Measurements from ENCODE around the gene IL3.
A peak's percentile ranks its signal among the peaks of the same experiment; 100 is the strongest.

Gene IL3

GRCh38 chr5:132085686-132086085, 25.2 kb downstream of the IL3 start:
- H3K27ac Mint-ChIP-seq: peak overlapping the region in 1 of 2 donors; percentile 72
- H3K9me3 Mint-ChIP-seq: peaks cover 0 to 5% of the 10 kb centered on the region in 2 donors
- no peaks in the 10 kb centered on the region for H3K27me3 Mint-ChIP-seq
- DNase-seq: no peak
- no peak overlapping the region for H3K4me3 Mint-ChIP-seq
- ATAC-seq: no peak
- peaks cover 82% of the 10 kb centered on the region for H3K4me1 Mint-ChIP-seq

DNA sequence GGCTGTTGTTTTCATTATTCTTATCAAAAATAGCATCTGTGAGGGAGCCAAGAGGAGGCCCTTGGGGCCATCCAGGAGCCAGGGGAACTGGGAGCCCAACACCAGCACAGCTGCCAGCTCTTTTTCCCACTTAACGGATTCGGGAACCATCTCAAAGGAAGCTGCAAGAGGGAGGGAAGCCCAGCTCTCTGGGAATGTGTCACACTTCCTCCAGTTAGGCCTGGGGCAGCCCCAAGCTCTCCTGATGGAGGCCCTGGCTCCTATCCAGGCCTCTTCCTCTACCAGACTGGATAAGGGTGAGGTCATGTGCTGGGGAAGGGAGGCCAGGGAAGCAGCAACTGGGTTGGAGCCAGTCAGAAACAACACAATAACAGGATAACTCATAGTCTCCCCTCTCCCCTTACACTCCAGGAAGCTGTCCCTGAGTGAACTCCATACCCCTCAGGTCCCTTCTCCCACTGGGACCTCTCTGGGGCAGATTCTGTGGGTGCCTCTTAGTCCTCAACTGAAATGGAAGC, 25.9 kb downstream of the IL3 start:
- peaks cover 80% of the 10 kb centered on the region for H3K4me1 Mint-ChIP-seq
- no peak overlapping the region for H3K4me3 Mint-ChIP-seq
- no peak overlapping the region for H3K27ac Mint-ChIP-seq
- DNase-seq (no peak), ATAC-seq (no peak)
- no peaks in the 10 kb centered on the region for H3K27me3 Mint-ChIP-seq
- H3K9me3 Mint-ChIP-seq: peaks cover 0 to 5% of the 10 kb centered on the region in 2 donors

DNA sequence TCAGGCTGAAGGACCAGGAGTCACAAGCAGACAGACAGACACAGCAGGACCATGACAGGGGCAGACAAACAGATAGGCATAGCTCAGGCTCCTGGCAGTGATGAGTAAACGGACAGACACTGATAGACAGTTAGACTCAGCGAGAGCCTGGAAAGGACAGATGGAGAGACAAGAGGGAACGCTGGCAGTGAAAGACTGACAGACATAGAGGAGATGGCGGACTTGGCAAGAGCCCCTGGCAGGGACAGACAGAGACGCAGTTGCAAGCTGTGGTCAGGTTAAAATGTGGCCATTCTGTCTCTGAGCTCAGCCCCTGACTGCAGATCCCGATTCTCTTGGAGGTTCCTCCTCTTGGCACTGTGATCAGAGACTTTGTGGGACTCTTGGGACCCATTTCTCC, 26.7 kb downstream of the IL3 start:
- H3K9me3 Mint-ChIP-seq: peaks cover 0 to 9% of the 10 kb centered on the region in 2 donors
- H3K27me3 Mint-ChIP-seq: no peaks in the 10 kb centered on the region
- H3K4me1 Mint-ChIP-seq: peaks cover 72% of the 10 kb centered on the region
- DNase-seq (no peak), ATAC-seq (no peak)
- H3K4me3 Mint-ChIP-seq: no peak overlapping the region
- no peak overlapping the region for H3K27ac Mint-ChIP-seq

GRCh38 chr5:132087661-132088060, 27.2 kb downstream of the IL3 start:
- Mint-ChIP-seq H3K4me3 (no peak overlapping the region), H3K27ac (peak overlapping the region in 1 of 2 donors; percentile 21), H3K27me3 (no peaks in the 10 kb centered on the region), H3K4me1 (peaks cover 67% of the 10 kb centered on the region), H3K9me3 (peaks cover 0 to 9% of the 10 kb centered on the region in 2 donors)
- ATAC-seq: no peak
- DNase-seq: no peak

DNA sequence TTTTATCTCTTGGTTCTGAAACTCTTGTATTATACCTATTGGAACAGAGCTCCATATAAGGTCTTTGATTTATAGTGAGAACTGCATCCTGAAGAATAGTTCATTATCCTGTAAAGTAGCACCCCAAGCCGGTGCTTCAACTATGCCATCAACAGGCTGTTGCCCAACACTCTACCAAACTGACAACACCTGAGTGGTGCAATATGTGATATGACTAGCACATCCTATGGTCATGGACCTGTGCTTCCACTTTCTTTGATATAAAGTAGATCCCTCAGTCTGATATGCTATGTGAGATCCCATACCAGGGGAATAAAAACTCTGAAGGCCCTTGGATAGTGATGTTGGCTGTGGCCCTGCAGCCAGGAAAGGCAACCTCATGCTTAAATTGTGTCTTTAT, 28.9 kb downstream of the IL3 start:
- no peak for DNase-seq
- peaks cover 0 to 9% of the 10 kb centered on the region in 2 donors for H3K9me3 Mint-ChIP-seq
- H3K4me3 Mint-ChIP-seq: no peak overlapping the region
- H3K27ac Mint-ChIP-seq: no peak overlapping the region
- H3K4me1 Mint-ChIP-seq: peaks cover 64% of the 10 kb centered on the region
- no peaks in the 10 kb centered on the region for H3K27me3 Mint-ChIP-seq
- ATAC-seq: peak; percentile 67

DNA sequence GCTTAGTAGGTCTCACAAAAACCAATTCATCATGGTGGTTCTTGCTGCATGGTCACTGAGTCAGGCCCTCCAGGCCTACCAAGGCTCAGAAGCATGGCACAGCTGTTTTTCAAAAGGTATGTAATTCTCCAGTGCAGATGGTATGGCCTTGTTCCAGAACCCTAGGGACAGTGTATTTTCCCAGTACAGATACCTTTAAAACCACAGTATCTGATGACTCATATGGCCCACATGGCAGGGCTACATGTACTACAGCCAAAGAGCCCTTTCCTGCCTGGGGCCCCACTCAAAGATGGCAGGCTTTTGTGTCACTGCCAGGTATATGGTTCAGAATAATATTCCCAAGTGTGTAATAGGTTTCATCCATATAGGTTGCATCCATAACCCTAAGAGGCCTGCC, 29.7 kb downstream of the IL3 start:
- Mint-ChIP-seq H3K4me1 (peaks cover 67% of the 10 kb centered on the region), H3K27ac (no peak overlapping the region), H3K4me3 (no peak overlapping the region), H3K9me3 (peaks cover 0 to 9% of the 10 kb centered on the region in 2 donors), H3K27me3 (no peaks in the 10 kb centered on the region)
- no peak for DNase-seq
- peak; percentile 75 for ATAC-seq

DNA sequence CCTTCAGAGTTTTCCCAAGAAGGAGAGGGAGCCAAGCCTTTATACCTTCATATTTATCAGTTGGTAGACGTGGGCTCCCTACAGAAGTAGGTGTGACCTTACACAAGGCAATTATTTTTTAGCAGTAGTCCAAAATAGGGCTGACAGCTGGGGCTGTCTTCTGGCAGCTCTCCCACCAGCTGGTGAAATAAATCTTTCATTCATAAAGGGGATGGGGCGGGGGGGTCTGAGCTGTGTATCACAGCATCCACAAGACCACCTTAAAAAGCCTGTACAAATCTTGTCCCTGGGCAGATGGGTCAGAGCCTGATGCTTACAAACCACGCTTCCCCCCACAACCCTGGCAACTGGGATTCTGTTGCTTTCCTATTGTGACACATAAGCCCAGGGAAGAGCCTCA, 32.8 kb downstream of the IL3 start:
- DNase-seq: no peak
- Mint-ChIP-seq H3K4me3 (no peak overlapping the region), H3K27ac (no peak overlapping the region), H3K9me3 (peaks cover 0 to 9% of the 10 kb centered on the region in 2 donors), H3K4me1 (peaks cover 63% of the 10 kb centered on the region), H3K27me3 (no peaks in the 10 kb centered on the region)
- ATAC-seq: no peak

DNA sequence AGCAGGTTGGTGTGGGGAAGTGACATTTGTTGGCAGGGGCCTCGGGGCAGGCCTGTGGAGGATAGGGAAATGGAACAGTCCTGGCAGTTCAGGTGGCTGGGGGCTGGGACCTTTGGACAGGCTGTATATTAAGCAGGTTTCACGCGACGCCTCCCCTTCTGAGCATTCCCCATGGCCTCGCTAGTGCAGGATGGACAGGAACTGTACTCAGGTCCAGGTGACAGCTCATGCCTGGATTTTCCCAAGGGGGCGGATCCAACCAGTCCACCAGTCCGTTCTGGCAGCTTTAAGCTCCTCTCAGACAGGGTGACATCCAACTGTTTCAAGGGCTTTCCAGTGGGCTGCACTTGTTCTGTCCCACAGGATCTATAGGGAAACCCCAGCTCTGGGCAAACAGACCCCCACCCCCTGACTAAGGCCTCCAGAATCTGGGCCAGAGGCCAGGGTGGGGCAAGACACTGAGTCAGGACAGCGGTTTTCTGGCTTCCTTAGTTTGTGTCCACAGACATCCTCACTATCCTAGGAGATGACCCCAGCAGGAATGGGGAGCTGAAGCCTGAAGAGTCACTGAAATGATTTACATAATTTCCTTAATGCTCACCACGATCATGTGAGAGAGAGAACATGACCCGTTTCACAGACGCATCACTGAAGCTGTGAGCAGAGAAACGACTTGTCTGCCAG, 34.1 kb downstream of the IL3 start:
- ATAC-seq (no peak), DNase-seq (no peak)
- Mint-ChIP-seq H3K27me3 (no peaks in the 10 kb centered on the region), H3K4me3 (peak overlapping the region in 1 of 2 donors; percentile 53), H3K27ac (peak overlapping the region; percentile 59 to 84), H3K9me3 (peaks cover 0 to 4% of the 10 kb centered on the region in 2 donors), H3K4me1 (peaks cover 64% of the 10 kb centered on the region)

GRCh38 chr5:132095077-132095410, 34.6 kb downstream of the IL3 start:
- no peak for DNase-seq

DNA sequence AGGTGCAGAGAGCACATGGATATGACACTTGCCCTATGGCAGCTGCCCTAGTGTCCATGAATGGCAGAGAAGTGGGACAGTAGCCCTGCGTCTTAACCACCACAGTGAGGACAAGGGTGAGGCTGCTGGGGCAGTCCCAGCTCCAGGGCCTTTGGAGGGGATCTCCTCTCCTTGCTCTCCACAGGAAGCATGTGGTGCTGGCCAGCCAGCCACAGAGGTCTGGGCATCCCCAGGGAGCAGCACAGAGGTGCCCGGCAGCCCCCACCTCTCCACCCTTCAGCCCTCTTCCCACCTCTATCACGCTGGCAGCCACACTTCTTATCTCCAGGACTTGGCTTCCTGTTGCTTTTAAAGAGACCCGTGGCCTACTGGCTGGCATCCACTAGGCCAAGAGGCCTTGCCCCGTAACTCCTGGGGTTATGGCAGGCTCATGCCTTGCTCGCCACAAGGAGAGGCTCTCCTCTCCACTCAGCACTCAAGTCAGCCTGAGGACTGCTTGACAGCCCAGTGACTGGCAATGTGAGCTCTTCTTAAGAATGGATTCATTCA, 35.0 kb downstream of the IL3 start:
- H3K9me3 Mint-ChIP-seq: peaks cover 0 to 4% of the 10 kb centered on the region in 2 donors
- DNase-seq: peak in 1 of 2 donors; percentile 42
- no peaks in the 10 kb centered on the region for H3K27me3 Mint-ChIP-seq
- peaks cover 64% of the 10 kb centered on the region for H3K4me1 Mint-ChIP-seq
- peak overlapping the region; percentile 27 to 53 for H3K4me3 Mint-ChIP-seq
- ATAC-seq: peak; percentile 6
- peak overlapping the region in 1 of 2 donors; percentile 59 for H3K27ac Mint-ChIP-seq

More at GRCh38 chr5:132095077-132095410, 34.6 kb downstream of the IL3 start:
- H3K4me3 Mint-ChIP-seq: peak overlapping the region in 1 of 2 donors; percentile 53
- H3K9me3 Mint-ChIP-seq: peaks cover 0 to 4% of the 10 kb centered on the region in 2 donors
- H3K27ac Mint-ChIP-seq: peak overlapping the region in 1 of 2 donors; percentile 59
- H3K4me1 Mint-ChIP-seq: peaks cover 64% of the 10 kb centered on the region
- ATAC-seq: no peak
- no peaks in the 10 kb centered on the region for H3K27me3 Mint-ChIP-seq

GRCh38 chr5:132096904-132097303, 36.4 kb downstream of the IL3 start:
- Mint-ChIP-seq H3K27ac (peak overlapping the region in 1 of 2 donors; percentile 3), H3K9me3 (peaks cover 0 to under 1% of the 10 kb centered on the region in 2 donors), H3K27me3 (no peaks in the 10 kb centered on the region), H3K4me1 (peaks cover 74% of the 10 kb centered on the region), H3K4me3 (no peak overlapping the region)
- DNase-seq (no peak), ATAC-seq (no peak)

DNA sequence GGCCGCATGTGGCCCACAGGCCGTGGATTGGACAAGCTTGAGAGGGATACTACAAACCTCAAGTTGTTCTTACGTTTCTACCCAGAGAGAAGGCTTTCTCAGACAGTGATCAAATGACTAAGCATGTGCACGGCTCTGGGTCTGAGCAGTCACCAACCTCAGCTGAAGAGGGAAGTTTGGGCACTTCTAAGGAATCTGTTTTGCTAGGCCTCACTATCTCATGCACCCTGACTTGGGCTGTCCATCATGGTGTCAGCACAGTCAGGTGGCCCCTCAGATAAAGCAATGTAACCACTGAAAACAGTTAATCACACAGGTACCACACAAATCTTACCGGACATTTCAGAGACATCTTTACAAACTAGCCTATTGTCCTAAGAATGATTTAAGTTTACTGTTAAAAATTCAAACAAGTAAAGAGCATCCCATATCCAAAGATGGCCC, 37.7 kb downstream of the IL3 start:
- Mint-ChIP-seq H3K4me1 (peaks cover 86% of the 10 kb centered on the region), H3K9me3 (no peaks in the 10 kb centered on the region), H3K27ac (no peak overlapping the region), H3K4me3 (no peak overlapping the region), H3K27me3 (no peaks in the 10 kb centered on the region)
- ATAC-seq (no peak), DNase-seq (no peak)

- Mint-ChIP-seq H3K4me3 (peak overlapping the region; percentile 29 to 68), H3K27me3 (no peaks in the 10 kb centered on the region), H3K9me3 (no peaks in the 10 kb centered on the region), H3K4me1 (peaks cover 89% of the 10 kb centered on the region), H3K27ac (peak overlapping the region; percentile 96 to 97)
- DNase-seq (no peak), ATAC-seq (no peak)
Observed at GRCh38 chr5:132098621-132099020, 38.2 kb downstream of the IL3 start.

- no peaks in the 10 kb centered on the region for H3K27me3 Mint-ChIP-seq
- no peaks in the 10 kb centered on the region for H3K9me3 Mint-ChIP-seq
- peaks cover 89% of the 10 kb centered on the region for H3K4me1 Mint-ChIP-seq
- peak overlapping the region; percentile 29 to 68 for H3K4me3 Mint-ChIP-seq
- DNase-seq (peak; percentile 74 to 90), ATAC-seq (peak; percentile 86)
- H3K27ac Mint-ChIP-seq: peak overlapping the region; percentile 96 to 97
Observed at GRCh38 chr5:132099076-132099748, 38.8 kb downstream of the IL3 start.

DNA sequence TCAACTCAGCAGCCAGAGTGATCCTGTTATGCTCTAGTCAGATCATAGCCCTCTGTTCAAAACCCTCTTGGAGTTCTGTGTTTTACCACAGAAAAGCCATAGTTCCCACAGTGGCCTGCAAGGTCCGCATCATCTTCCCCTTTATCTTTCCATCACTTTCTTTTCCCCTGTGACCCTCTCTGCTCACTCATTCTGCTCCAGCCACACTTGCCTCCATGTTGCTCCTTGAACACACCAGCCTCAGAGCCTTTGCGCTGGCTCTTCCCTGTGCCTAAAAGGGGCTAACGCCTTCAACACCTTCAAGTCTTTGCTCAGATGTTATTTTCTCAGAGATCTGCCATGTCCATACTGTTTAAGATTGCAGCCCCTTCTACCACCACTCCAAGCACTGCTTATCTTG, 39.5 kb downstream of the IL3 start:
- H3K4me3 Mint-ChIP-seq: peak overlapping the region; percentile 29 to 44
- H3K4me1 Mint-ChIP-seq: peaks cover 89% of the 10 kb centered on the region
- DNase-seq (no peak), ATAC-seq (no peak)
- no peaks in the 10 kb centered on the region for H3K9me3 Mint-ChIP-seq
- H3K27ac Mint-ChIP-seq: peak overlapping the region; percentile 0 to 66
- H3K27me3 Mint-ChIP-seq: no peaks in the 10 kb centered on the region
